Stimulated activated effector memory CD8-positive, alpha-beta T cell treated with anti-CD3 and anti-CD28 coated beads, Interleukin-12 subunit alpha, Interleukin-12 subunit beta, amount 100 ng/mL, for 72 hours (primary cell): ENCODE results near the gene RNF213.
"Not testable (repeated sequence)": the region's sequence is repeated elsewhere in the genome, so short reads cannot be mapped to it uniquely, and the experiment has no call there.

Source experiments
- ATAC-seq: fragments of 150-1000 bp; cut with Tn5 transposase; 2 replicates; pipeline ENCODE4 v1.10.0; 2021
- DNase-seq, 2 donors: peaks; one replicate each; pipeline ENCODE4 v3.0.0; 2021 to 2022; ENCODE audit warnings: low spot score in 2 of 2
- H3K27ac Mint-ChIP-seq: one replicate; pipeline ENCODE4 v1.8.0; 2022; ENCODE audit warnings: mild to moderate bottlenecking, mixed read lengths
- H3K36me3 Mint-ChIP-seq: one replicate; pipeline ENCODE4 v1.8.0; 2022; ENCODE audit warnings: mild to moderate bottlenecking, mixed read lengths
- H3K4me1 Mint-ChIP-seq: one replicate; pipeline ENCODE4 v1.8.0; 2022; ENCODE audit warnings: mixed read lengths
- H3K4me3 Mint-ChIP-seq: one replicate; pipeline ENCODE4 v1.8.0; 2022; ENCODE audit warnings: mild to moderate bottlenecking, mixed read lengths
- H3K9me3 Mint-ChIP-seq: one replicate; pipeline ENCODE4 v1.8.0; 2022; ENCODE audit warnings: mixed read lengths

RNF213 gene

GRCh38 chr17:80300756-80301155 lies 40.1 kb downstream of the RNF213 start:
- not testable (repeated sequence) for H3K4me3 Mint-ChIP-seq, H3K36me3 Mint-ChIP-seq, ATAC-seq, DNase-seq, H3K9me3 Mint-ChIP-seq
- Mint-ChIP-seq H3K27ac (peak overlapping the region; percentile 57), H3K4me1 (peaks cover 41% of the 10 kb centered on the region)

GRCh38 chr17:80303824-80304223 lies 43.2 kb downstream of the RNF213 start:
- DNase-seq (no peak), ATAC-seq (no peak)
- no peak overlapping the region for H3K4me3 Mint-ChIP-seq
- H3K36me3 Mint-ChIP-seq = no peaks in the 10 kb centered on the region
- peak overlapping the region; percentile 67 for H3K27ac Mint-ChIP-seq
- H3K4me1 Mint-ChIP-seq = peaks cover 40% of the 10 kb centered on the region
- H3K9me3 Mint-ChIP-seq = no peaks in the 10 kb centered on the region

GRCh38 chr17:80307994-80308691 lies 47.5 kb downstream of the RNF213 start:
- Mint-ChIP-seq H3K4me3 (peak overlapping the region; percentile 5), H3K9me3 (no peaks in the 10 kb centered on the region), H3K27ac (peak overlapping the region; percentile 94), H3K4me1 (peaks cover 17% of the 10 kb centered on the region), H3K36me3 (no peaks in the 10 kb centered on the region)
- no peak for DNase-seq
- ATAC-seq = no peak

- peak; percentile 62 for ATAC-seq
- no peaks in the 10 kb centered on the region for H3K36me3 Mint-ChIP-seq
These were observed 48.3 kb downstream of the RNF213 start for GRCh38 chr17:80308692-80309517.

GRCh38 chr17:80311216-80311827 lies 50.7 kb downstream of the RNF213 start:
- H3K4me3 Mint-ChIP-seq = no peak overlapping the region
- DNase-seq (no peak), ATAC-seq (no peak)
- peak overlapping the region; percentile 90 for H3K27ac Mint-ChIP-seq
- H3K9me3 Mint-ChIP-seq = no peaks in the 10 kb centered on the region
- H3K4me1 Mint-ChIP-seq = peaks cover 31% of the 10 kb centered on the region
- H3K36me3 Mint-ChIP-seq = peaks cover 11% of the 10 kb centered on the region

More at GRCh38 chr17:80308692-80309517, 48.3 kb downstream of the RNF213 start:
- no peaks in the 10 kb centered on the region for H3K9me3 Mint-ChIP-seq
- peaks cover 23% of the 10 kb centered on the region for H3K4me1 Mint-ChIP-seq
- H3K4me3 Mint-ChIP-seq = peak overlapping the region; percentile 5
- DNase-seq = no peak
- H3K27ac Mint-ChIP-seq = peak overlapping the region; percentile 94

- Mint-ChIP-seq H3K9me3 (no peaks in the 10 kb centered on the region), H3K4me1 (peaks cover 33% of the 10 kb centered on the region), H3K4me3 (no peak overlapping the region), H3K36me3 (peaks cover 25% of the 10 kb centered on the region), H3K27ac (peak overlapping the region; percentile 90)
- no peak for ATAC-seq
- DNase-seq = no peak
These were observed 52.0 kb downstream of the RNF213 start for GRCh38 chr17:80312621-80313135.

GRCh38 chr17:80313160-80313829 lies 52.6 kb downstream of the RNF213 start:
- peak overlapping the region; percentile 90 for H3K27ac Mint-ChIP-seq
- H3K4me3 Mint-ChIP-seq = no peak overlapping the region
- H3K4me1 Mint-ChIP-seq = peaks cover 29% of the 10 kb centered on the region
- ATAC-seq (no peak), DNase-seq (no peak)
- H3K36me3 Mint-ChIP-seq = peaks cover 31% of the 10 kb centered on the region
- no peaks in the 10 kb centered on the region for H3K9me3 Mint-ChIP-seq

- not testable (repeated sequence) for H3K27ac Mint-ChIP-seq, H3K9me3 Mint-ChIP-seq, ATAC-seq, H3K4me3 Mint-ChIP-seq, DNase-seq
- H3K4me1 Mint-ChIP-seq = peaks cover 24% of the 10 kb centered on the region
- H3K36me3 Mint-ChIP-seq = peaks cover 37% of the 10 kb centered on the region
These were observed 53.3 kb downstream of the RNF213 start for GRCh38 chr17:80313946-80314345.

- Mint-ChIP-seq H3K4me1 (peaks cover 24% of the 10 kb centered on the region), H3K4me3 (no peak overlapping the region), H3K36me3 (peaks cover 54% of the 10 kb centered on the region), H3K27ac (peak overlapping the region; percentile 83), H3K9me3 (no peaks in the 10 kb centered on the region)
- DNase-seq (no peak), ATAC-seq (no peak)
These were observed 55.0 kb downstream of the RNF213 start for GRCh38 chr17:80315517-80316182.

GRCh38 chr17:80316431-80316830 lies 55.8 kb downstream of the RNF213 start:
- H3K36me3 Mint-ChIP-seq = peaks cover 62% of the 10 kb centered on the region
- ATAC-seq (no peak), DNase-seq (no peak)
- H3K4me3 Mint-ChIP-seq = no peak overlapping the region
- H3K27ac Mint-ChIP-seq = no peak overlapping the region
- H3K4me1 Mint-ChIP-seq = peaks cover 24% of the 10 kb centered on the region
- H3K9me3 Mint-ChIP-seq = no peaks in the 10 kb centered on the region

GRCh38 chr17:80316927-80317705 lies 56.5 kb downstream of the RNF213 start:
- no peak for DNase-seq
- Mint-ChIP-seq H3K27ac (no peak overlapping the region), H3K4me1 (peaks cover 24% of the 10 kb centered on the region), H3K4me3 (no peak overlapping the region), H3K9me3 (no peaks in the 10 kb centered on the region), H3K36me3 (peaks cover 69% of the 10 kb centered on the region)
- ATAC-seq = peak; percentile 23

- ATAC-seq = no peak
- no peak for DNase-seq
- peaks cover 24% of the 10 kb centered on the region for H3K4me1 Mint-ChIP-seq
- H3K4me3 Mint-ChIP-seq = no peak overlapping the region
- no peaks in the 10 kb centered on the region for H3K9me3 Mint-ChIP-seq
- peaks cover 74% of the 10 kb centered on the region for H3K36me3 Mint-ChIP-seq
- H3K27ac Mint-ChIP-seq = peak overlapping the region; percentile 54
These were observed 57.0 kb downstream of the RNF213 start for GRCh38 chr17:80317706-80317980.

GRCh38 chr17:80318166-80318565 lies 57.5 kb downstream of the RNF213 start:
- Mint-ChIP-seq H3K36me3 (peaks cover 80% of the 10 kb centered on the region), H3K9me3 (no peaks in the 10 kb centered on the region), H3K27ac (peak overlapping the region; percentile 54), H3K4me1 (peaks cover 23% of the 10 kb centered on the region), H3K4me3 (no peak overlapping the region)
- DNase-seq (no peak), ATAC-seq (peak; percentile 46)
